ENCODE measurements around the gene ALOX15.
"Not testable (repeated sequence)": the region's sequence is repeated elsewhere in the genome, so short reads cannot be mapped to it uniquely, and the experiment has no call there.

The ALOX15 gene

GRCh38 chr17:4617090-4617489, 24.4 kb downstream of the ALOX15 start:
- no peak for DNase-seq

DNA sequence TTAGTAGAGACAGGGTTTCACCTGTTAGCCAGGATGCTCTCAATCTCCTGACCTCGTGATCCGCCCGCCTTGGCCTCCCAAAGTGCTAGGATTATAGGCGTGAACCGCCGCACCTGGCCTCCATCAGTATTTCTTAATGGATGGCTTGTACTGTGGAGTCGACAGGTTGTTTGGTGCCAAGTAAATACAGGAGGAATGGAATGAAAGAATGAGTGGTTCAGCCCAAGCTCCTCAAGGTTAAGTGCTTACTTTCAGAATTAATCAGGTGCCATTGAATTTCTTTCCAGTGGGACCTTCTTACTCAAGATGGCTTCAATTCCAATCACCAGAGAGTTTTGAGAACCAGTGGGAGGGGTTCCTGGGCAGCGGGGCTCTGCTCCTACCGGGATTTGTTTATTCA, 25.0 kb downstream of the ALOX15 start:
- no peak for DNase-seq

DNA sequence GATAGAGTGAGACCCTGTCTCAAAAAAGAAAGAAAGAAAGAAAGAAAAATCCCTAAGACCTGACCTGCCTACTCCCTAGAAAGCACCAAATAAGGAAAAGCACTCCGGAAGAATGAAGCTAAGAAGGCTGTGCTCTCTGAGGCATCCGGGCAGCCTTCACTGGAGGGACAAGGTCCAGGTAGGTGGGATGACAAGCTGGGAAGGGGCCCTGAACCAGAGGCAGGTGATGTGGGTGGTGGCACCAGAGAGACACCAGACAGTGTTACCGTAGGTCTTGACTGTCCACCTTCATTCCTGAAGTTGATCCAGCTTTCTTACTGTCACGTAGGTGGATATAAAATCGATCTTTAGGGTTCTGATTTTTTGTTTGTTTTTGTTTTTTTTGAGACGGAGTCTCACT, 30.8 kb downstream of the ALOX15 start:
- DNase-seq: no peak

DNA sequence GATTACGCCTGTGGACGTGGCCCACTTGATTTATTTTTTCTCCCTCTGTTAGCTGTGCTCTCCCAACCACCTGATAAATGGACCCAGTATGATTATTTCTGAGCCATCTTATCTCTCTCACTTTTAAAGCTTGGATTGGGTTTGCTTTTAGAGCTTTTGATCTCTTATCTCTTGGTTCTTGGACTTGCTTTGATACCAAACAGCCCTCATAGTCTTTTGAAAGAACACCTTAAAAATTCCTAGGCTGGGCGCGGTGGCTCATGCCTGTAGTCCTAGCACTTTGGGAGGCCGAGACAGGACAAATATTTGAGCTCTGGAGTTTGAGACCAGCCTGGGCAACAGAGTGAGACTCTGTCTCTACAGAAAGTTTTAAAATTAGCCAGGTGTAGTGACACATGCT, 31.3 kb downstream of the ALOX15 start:
- no peak for DNase-seq

DNA sequence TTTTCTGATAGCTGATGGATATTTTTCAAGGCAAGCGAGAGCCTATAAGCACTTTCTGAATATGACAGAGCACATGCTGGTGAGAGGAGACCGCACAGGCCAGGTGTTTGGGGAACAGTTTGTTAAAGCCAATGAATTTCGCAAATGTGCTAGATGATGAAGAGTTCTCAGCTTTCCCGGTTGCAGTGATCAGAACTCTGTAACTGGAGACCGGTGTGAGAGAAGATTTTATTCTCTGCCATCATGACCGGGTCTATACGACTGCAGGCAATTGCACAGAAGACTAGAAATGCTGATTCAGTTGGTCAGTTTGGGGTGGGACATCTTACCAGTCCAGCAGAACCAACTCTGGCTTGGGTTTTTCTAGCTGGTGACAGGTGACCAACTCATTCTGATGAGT, 31.7 kb downstream of the ALOX15 start:
- DNase-seq: no peak

GRCh38 chr17:4607773-4608187, 33.7 kb downstream of the ALOX15 start:
- no peak for DNase-seq

- DNase-seq: no peak
These were observed 34.2 kb downstream of the ALOX15 start for GRCh38 chr17:4607261-4607741.

DNA sequence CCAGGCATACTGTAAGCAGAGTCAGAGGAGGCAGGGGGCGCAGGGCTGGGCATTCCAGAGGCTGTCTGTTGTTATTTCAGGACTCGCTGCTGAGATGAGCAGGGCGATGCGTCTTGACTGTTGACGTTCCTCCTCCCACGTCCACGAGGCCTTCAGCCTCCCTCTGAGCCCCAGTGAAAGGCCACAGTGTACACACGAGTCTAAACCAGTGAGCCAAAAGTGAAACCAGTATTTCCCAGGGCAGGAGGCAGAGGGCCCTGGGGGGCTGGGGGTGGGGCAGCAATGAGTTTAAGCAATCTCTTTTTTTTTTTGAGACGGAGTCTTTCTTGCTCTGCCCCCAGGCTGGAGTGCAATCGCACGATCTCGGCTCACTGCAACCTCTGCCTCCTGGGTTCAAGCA, 35.7 kb downstream of the ALOX15 start:
- DNase-seq: no peak

DNA sequence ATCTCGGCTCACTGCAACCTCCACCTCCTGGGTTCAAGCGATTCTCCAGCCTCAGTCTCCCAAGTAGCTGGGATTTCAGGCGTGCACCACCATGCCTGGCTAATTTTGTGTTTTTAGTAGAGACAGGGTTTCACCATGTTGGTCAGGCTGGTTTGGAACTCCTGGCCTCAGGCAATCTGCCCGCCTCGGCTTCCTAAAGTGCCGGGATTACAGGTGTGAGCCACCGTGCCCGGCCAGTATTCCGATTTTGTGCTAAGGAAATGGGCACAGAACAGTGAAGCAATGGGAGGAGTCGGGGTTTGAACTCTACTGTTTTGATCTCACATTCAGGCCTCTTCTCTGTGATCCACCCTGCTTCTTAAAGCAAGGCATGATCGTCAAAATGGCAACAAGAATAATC, 36.7 kb downstream of the ALOX15 start:
- DNase-seq: not testable (repeated sequence)

GRCh38 chr17:4604111-4604644, 37.3 kb downstream of the ALOX15 start:
- DNase-seq: no peak

DNA sequence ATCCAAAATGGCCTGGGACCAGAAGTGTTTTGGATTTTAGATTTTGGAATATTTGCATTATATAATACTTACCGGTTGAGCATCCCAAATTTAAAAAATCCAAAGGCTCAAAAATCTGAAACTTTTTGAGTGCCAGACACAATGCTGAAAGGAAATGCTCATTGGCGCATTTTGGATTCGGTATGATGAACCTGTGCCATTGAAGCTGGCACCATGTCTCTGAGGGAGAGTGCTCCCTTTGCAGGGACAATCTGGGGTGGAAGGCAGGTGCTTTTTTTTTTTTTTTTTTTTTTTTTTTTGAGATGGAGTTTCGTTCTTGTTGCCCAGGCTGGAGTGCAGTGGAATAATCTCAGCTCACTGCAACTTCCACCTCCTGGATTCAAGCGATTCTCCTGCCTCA, 39.4 kb downstream of the ALOX15 start:
- DNase-seq: no peak

DNA sequence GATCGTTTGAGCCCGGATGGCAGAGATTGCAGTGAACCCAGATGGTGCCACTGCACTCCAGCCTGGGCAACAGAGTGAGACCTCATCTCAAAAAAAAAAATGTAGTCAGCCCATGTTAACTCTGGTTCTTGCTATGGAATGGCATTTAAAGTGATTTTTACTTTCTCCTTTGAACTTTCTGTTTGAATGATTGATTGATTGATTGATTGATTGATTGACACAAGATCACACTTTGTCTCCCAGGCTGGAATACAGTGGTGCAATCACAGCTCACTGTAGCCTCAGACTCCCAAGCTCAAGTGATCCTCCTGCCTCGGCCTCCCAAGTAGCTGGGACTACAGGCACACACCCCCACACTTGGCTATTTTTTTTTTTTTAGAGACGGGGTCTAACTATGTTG, 40.2 kb downstream of the ALOX15 start:
- no peak for DNase-seq

- DNase-seq: peak; percentile 38
These were observed 40.9 kb downstream of the ALOX15 start for GRCh38 chr17:4600563-4600962.

GRCh38 chr17:4599505-4600281, 41.8 kb downstream of the ALOX15 start:
- peak; percentile 59 for DNase-seq

DNA sequence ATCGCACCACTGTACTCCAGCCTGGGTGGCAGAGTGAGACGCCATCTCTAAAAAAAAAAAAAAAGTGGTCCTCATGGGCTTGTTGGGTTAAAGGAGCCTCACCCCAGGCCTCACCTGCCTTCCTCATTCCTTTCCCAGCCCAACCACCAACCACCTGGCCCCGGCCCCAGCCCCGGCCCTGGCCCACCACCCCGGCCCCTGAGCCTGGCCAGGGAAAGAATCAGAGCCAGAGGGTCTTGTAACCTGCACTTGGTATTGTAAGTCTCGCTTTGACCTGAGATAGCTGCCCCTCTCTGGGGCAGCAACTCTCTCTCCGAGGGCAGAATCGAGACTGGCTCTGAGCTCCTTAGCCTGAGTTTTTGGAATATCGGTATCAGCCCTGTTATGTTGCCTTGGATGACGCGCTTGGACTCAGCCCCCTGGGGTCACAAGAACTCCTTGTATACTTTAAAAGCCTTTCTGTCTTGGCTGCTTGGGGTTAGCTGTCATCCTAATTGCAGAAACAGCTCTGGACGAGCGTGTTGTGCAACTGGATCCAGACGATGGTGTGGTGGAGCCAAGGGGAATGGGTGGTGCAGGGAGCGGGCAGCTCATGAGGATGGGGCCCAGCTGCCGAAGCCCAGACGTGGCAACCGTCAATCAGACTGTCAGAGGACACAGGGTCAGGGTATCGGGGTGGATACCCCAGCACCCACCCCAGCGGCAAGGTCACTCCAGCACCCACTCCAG, 42.5 kb downstream of the ALOX15 start:
- no peak for DNase-seq

DNA sequence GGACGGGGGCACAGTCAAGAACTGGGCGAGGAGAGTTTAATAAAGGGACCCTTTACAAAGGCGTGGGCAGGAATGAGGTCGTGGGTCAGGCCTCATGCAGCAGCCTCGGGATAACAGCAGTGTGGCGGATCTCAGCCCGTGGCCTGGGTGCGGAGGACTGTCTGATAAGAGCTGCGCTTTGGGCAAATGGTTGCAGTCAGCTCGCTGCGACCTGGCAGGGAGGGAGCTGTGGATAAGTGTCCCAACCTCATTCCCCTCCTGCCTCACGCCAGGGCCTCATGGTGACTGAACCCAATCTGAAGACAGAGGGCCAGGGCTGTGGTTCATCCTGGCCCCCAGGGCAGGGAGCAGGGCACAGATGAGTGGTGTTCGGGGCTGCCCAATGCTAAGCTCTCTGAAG, 43.5 kb downstream of the ALOX15 start:
- no peak for DNase-seq

GRCh38 chr17:4596636-4597380, 44.7 kb downstream of the ALOX15 start:
- no peak for DNase-seq

- DNase-seq: not testable (repeated sequence)
These were observed 45.7 kb downstream of the ALOX15 start for GRCh38 chr17:4595685-4596342.

DNA sequence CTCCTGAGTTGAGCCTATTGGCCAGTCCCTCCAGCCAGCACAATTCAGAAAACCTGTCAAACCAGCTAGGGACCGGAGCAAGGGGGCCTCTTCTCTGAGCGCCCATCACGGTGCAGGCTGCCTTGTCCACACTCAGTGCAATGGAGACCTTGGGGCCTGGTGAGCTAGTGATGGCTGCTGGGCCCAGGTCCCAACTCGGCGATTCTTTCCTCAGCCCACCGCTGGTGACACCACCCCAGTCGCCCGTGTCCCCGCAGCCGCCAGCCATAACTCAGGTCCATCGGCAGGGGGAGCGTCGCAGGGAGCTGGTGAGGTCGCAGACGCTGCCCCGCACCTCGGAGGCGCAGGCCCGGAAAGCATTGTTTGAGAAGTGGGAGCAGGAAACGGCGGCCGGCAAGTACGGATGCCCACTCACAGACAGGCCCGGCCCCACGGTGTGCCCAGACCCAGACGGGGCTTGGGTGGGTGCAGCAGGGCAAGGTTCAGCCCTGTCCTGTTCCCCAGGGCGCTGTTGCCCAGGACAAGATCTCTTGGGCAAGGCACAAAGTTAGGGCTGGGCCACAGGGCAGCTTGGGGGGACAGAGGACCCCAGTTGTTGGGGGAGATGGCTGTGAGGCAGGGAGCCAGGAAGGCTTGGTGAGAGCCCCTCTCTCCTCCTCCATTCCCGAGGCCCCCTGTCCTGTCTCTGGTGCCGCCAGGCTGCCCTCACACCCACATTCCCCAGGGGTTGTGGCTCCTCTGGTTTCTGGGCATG, 46.4 kb downstream of the ALOX15 start:
- peak; percentile 41 for DNase-seq

DNA sequence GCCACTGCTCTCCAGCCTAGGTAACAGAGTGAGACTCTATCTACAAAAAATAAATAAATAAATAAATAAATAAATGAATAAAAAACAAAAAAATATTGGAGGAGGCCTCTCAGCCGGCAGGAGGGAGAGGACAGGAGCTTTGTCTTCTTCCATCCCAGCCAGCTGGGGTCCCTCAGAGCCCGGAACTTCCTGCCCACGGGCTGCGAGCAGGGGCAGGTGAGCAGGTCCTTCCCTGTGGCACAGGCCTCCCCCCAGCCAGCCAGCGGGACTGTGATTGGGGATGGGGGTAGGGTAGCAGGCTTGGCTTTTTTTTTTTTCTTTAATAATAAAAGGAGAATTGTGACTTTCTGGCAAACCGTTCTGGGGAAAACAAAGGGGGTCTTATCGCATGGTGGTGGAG, 47.1 kb downstream of the ALOX15 start:
- no peak for DNase-seq

- no peak for DNase-seq
These were observed 48.5 kb downstream of the ALOX15 start for GRCh38 chr17:4593021-4593421.

Measured in NCI-H510A (cell line).